GM19468 (cell line): ENCODE measurements around the gene COX15.
"Not testable (repeated sequence)": the region's sequence is repeated elsewhere in the genome, so short reads cannot be mapped to it uniquely, and the experiment has no call there.

Experiments used
- ATAC-seq: cut with Tn5 transposase; IDR thresholded peaks from one replicate; pipeline ENCODE4 v1.9.1; 2021; ENCODE audit warnings: mild to moderate bottlenecking, moderate library complexity, moderate number of reproducible peaks; ENCODE audit not compliant: unreplicated experiment; ENCODE audit errors: extremely low read depth

Gene COX15

GRCh38 chr10:99732033-99732842 lies at the start of gene COX15, which contains the start of gene CUTC:
TSS of gene COX15 (minus strand) at chr10:99732127. CDS start at chr10:99732049, 78 bp downstream.
TSS of gene CUTC (plus strand) at chr10:99732234. CDS start at chr10:99732349, 115 bp downstream.
- peak; percentile 61 for ATAC-seq

GRCh38 chr10:99779335-99779734 lies 47.4 kb upstream of the COX15 start:
- no peak for ATAC-seq

- ATAC-seq = no peak
Observed at GRCh38 chr10:99777918-99778714, 46.2 kb upstream of the COX15 start.

GRCh38 chr10:99775850-99776249 lies 43.9 kb upstream of the COX15 start:
- no peak for ATAC-seq

- ATAC-seq = no peak
Observed at GRCh38 chr10:99770408-99771045, 38.6 kb upstream of the COX15 start.

GRCh38 chr10:99769706-99770105 lies 37.8 kb upstream of the COX15 start:
- no peak for ATAC-seq

- no peak for ATAC-seq
Observed at GRCh38 chr10:99768556-99768955, 36.6 kb upstream of the COX15 start.

- ATAC-seq = no peak
Observed at GRCh38 chr10:99767901-99768300, 36.0 kb upstream of the COX15 start.

- ATAC-seq = peak; percentile 68
Observed at GRCh38 chr10:99766302-99766681, 34.4 kb upstream of the COX15 start.

- no peak for ATAC-seq
Observed at GRCh38 chr10:99765672-99766301, 33.9 kb upstream of the COX15 start.

GRCh38 chr10:99761365-99761764 lies 29.4 kb upstream of the COX15 start:
- ATAC-seq = no peak

GRCh38 chr10:99760321-99760720 lies 28.4 kb upstream of the COX15 start:
- ATAC-seq = no peak

GRCh38 chr10:99758211-99758891 lies 26.4 kb upstream of the COX15 start:
- ATAC-seq = no peak

GRCh38 chr10:99756159-99756558 lies 24.2 kb upstream of the COX15 start:
- ATAC-seq = no peak

GRCh38 chr10:99754670-99755069 lies 22.7 kb upstream of the COX15 start:
- no peak for ATAC-seq

- no peak for ATAC-seq
Observed at GRCh38 chr10:99750641-99751040, 18.7 kb upstream of the COX15 start.

- ATAC-seq = no peak
Observed at GRCh38 chr10:99748823-99749451, 17.0 kb upstream of the COX15 start.

- not testable (repeated sequence) for ATAC-seq
Observed at GRCh38 chr10:99746166-99746565, 14.2 kb upstream of the COX15 start.

GRCh38 chr10:99743841-99744240 lies 11.9 kb upstream of the COX15 start:
- ATAC-seq = no peak
